ENCODE results near the gene OCSTAMP.

Gene OCSTAMP

GRCh38 chr20:46520976-46521579 lies 29.4 kb downstream of the OCSTAMP start:
- H3K9me3 Mint-ChIP-seq: no peaks in the 10 kb centered on the region
- DNase-seq (ENCODE audit: low spot score in 2 of 2) (peak; percentile 26 to 60), ATAC-seq (peak; percentile 92)
- H3K27ac Mint-ChIP-seq: no peak overlapping the region
- H3K4me1 Mint-ChIP-seq: no peaks in the 10 kb centered on the region
- H3K4me3 Mint-ChIP-seq: no peak overlapping the region
- H3K36me3 Mint-ChIP-seq: no peaks in the 10 kb centered on the region

DNA sequence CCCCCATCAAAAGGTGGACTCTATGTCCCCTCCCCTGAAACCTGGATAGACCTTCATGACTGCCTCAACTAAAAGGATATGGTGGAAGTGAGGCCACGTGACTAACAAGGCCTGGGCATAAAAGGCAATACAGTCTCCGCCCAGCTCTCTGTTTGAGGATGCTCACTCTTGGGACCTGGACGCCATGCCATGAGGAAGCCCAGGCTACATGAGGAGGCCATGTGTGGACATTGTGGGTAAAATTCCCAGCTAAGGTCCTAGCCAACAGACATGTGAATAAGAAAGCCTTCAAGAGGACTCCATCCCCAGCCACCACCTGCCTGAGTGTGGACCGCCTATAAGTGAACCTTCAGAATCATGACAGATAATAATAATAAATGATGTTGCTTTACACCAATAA lies 29.9 kb downstream of the OCSTAMP start:
- H3K36me3 Mint-ChIP-seq: no peaks in the 10 kb centered on the region
- no peaks in the 10 kb centered on the region for H3K9me3 Mint-ChIP-seq
- ATAC-seq (no peak), DNase-seq (ENCODE audit: low spot score in 2 of 2) (no peak)
- H3K4me3 Mint-ChIP-seq: no peak overlapping the region
- no peaks in the 10 kb centered on the region for H3K4me1 Mint-ChIP-seq
- no peak overlapping the region for H3K27ac Mint-ChIP-seq

DNA sequence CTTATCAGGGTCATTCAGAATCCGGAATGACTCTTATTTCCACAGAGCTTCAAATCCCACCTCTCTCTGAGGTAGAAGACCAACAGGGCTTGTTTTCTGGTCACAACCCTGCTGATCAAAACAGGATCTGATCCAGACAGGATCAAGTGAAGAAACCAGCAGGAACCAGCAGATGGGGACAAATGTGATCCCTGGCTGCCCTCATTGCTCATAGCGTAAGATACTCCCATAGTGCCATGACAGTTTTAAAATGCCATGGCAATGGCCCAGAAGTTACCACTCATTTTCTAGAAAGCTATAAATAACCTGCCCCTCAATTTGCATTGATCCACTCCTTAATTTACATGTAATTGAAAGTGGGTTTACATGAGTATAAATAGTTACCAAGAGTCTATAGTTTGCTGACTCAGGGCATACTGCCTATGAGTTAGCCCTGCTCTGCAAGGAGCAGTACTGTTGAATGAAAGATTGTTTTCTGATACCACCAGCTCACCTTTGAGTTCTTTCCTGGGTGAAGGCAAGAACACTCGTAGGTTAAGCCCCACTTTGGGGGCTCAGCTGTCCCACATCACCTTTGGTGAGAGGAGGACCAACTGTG lies 30.9 kb downstream of the OCSTAMP start:
- no peaks in the 10 kb centered on the region for H3K36me3 Mint-ChIP-seq
- no peaks in the 10 kb centered on the region for H3K4me1 Mint-ChIP-seq
- H3K27ac Mint-ChIP-seq: no peak overlapping the region
- ATAC-seq (no peak), DNase-seq (ENCODE audit: low spot score in 2 of 2) (no peak)
- no peak overlapping the region for H3K4me3 Mint-ChIP-seq
- H3K9me3 Mint-ChIP-seq: no peaks in the 10 kb centered on the region

DNA sequence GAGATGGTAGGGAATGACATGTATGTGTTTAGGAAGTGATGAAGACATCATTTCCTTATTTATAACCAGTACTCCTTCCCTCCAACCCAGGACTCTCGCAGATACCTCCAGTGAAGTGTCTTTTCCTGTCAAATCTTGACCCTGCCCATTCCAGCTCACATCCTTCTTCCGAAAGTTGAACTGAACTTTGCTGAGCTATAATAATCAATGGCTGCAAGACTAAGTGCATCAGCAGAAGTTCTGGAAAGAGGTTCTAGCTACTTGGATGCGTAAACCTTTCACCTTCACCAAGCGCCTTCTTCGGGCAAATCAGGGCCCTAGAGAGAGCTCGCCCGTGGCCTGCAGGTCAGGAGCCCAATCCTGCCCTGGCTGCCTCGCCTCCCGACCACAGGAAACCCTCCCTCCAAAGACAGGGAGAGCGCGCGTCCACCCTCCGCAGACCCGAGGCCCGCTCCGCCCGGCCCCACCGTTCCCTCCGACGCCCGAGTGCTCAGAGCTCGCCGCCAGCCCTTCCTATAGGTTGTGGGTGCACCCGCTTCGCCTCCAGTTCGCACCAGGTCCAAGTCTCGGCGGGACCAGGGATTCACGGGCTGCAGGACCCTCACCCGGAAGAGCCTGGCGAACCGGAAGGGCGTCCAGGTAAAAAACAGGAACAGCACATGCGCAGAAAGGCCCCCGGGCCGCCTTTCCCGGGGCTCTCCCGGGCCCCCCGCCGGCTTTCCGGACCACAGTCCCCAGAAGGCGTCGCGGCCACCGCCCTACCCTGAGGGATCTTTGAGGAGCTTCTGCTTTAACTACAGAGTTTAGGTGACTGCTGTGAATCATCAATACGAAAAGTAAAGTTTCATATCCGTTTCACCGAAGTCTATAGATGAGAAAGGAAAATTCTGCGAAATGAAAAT lies 37.3 kb downstream of the OCSTAMP start, which contains the start of gene ZNF334:
Gene ZNF334, minus strand, starts transcription at position 617 of the 902 bp plus-strand sequence. CDS start 1,457 bp downstream, outside the sequence.
- Mint-ChIP-seq H3K4me1 (peaks cover 15% of the 10 kb centered on the region), H3K36me3 (no peaks in the 10 kb centered on the region), H3K27ac (peak within 1 kb of the TSS; percentile 33), H3K4me3 (peak within 1 kb of the TSS; percentile 60), H3K9me3 (no peaks in the 10 kb centered on the region)
- peak in 1 of 2 donors; percentile 62 for DNase-seq (ENCODE audit: low spot score in 2 of 2)
- peak; percentile 89 for ATAC-seq

DNA sequence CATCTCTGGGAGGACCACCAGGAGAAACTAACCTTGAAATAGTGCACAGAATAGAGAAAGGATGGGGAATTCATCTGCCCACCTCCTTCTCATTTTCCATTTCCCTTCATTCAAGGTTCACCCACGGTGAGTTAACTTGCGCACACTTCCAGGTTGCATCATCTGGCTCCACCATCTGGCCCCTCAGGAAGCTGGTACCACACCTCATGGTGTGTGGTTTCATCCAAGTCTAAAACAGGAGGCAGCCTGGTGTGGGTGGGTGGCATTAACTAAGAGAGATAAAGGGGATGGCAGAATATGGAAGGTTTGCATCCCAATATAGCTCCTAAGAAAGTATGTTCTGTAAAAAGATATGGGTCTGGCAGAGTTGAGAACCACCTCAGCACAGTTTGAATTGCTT lies 40.9 kb downstream of the OCSTAMP start:
- H3K27ac Mint-ChIP-seq: no peak overlapping the region
- no peak for ATAC-seq
- H3K4me3 Mint-ChIP-seq: no peak overlapping the region
- H3K36me3 Mint-ChIP-seq: no peaks in the 10 kb centered on the region
- no peak for DNase-seq (ENCODE audit: low spot score in 2 of 2)
- peaks cover 22% of the 10 kb centered on the region for H3K4me1 Mint-ChIP-seq
- no peaks in the 10 kb centered on the region for H3K9me3 Mint-ChIP-seq

DNA sequence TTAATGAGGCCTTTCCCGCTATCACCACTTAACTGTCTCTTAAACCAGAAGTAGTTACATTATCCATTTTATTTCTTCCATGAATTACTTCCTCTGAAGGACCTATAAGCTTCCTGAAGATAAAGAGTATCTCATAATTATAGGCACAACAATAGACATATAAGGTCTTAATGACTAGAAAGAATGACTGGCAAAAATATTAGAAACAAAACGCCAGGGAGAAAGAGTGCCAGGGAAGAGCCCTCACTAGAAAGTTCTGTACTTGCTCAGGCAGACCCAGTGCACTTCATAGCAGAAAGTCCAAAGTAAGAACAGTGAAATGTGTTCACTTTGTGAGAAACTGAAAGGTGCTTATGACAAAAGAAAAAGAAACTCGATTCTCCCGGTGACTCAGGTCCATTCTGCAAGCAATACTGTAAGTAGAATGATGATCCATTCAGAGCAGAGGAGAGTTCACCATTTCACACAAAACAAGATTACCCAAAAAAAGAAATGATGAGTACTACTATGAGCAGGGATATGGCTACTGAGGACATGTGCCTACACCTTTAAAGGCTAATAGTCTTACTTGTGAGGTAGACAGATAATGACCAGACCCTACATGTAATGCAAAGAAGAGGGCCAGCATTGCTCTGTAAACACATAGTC lies 42.6 kb downstream of the OCSTAMP start:
- peak; percentile 93 for ATAC-seq
- no peak for DNase-seq (ENCODE audit: low spot score in 2 of 2)
- Mint-ChIP-seq H3K27ac (no peak overlapping the region), H3K36me3 (no peaks in the 10 kb centered on the region), H3K9me3 (peaks cover 9% of the 10 kb centered on the region), H3K4me1 (peaks cover 16% of the 10 kb centered on the region), H3K4me3 (no peak overlapping the region)

- ATAC-seq: no peak
- Mint-ChIP-seq H3K27ac (no peak overlapping the region), H3K9me3 (peaks cover 26% of the 10 kb centered on the region), H3K4me3 (no peak overlapping the region), H3K36me3 (no peaks in the 10 kb centered on the region), H3K4me1 (peaks cover 16% of the 10 kb centered on the region)
- DNase-seq (ENCODE audit: low spot score in 2 of 2): no peak
Observed at GRCh38 chr20:46505506-46505905, 44.9 kb downstream of the OCSTAMP start.

DNA sequence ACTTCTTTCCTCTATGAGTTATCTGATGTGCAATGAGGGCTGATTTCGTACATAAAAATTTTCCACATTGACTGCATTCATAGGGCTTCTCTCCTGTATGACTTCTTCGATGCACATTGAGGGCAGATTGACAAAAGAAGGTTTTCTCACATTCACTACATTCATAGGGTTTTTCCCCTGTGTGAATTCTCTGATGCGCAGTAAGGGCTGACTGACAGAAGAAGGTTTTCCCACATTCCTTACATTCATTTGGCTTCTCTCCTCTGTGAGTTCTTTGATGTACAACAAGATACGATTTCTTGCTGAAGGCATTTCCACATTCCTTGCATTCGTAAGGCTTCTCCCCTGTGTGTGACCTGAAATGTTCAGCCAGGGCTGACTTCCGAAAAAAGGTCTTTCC lies 48.5 kb downstream of the OCSTAMP start:
- ATAC-seq (no peak), DNase-seq (ENCODE audit: low spot score in 2 of 2) (no peak)
- H3K36me3 Mint-ChIP-seq: no peaks in the 10 kb centered on the region
- H3K4me3 Mint-ChIP-seq: no peak overlapping the region
- peaks cover 3% of the 10 kb centered on the region for H3K4me1 Mint-ChIP-seq
- peaks cover 28% of the 10 kb centered on the region for H3K9me3 Mint-ChIP-seq
- no peak overlapping the region for H3K27ac Mint-ChIP-seq

DNA sequence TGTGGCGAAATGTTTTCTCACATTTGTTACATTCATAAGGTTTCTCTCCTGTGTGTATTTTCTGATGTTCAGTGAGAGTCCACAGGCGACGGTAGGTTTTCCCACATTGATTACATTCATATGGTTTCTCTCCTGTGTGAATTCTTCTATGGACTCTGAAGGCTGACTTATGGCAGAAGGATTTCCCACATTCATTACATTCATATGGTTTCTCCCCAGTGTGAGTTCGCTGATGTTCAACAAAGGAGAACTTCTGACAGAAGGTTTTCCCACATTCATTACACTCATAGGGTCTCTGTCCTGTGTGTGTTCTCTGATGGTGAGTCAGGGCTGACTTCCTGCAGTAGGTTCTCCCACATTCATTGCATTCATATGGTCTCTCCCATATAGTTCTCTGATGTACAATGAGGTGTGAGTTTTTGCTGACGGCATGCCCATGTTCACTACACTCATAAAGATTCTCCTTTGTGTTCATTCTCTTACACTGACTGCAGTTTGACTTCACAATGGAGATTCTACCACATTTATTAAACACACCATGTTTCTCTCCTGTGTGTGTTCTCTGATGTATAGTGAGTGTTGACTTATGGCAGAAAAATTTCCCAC lies 49.0 kb downstream of the OCSTAMP start:
- ATAC-seq: no peak
- H3K4me3 Mint-ChIP-seq: no peak overlapping the region
- H3K27ac Mint-ChIP-seq: no peak overlapping the region
- peaks cover 28% of the 10 kb centered on the region for H3K9me3 Mint-ChIP-seq
- H3K4me1 Mint-ChIP-seq: no peaks in the 10 kb centered on the region
- no peaks in the 10 kb centered on the region for H3K36me3 Mint-ChIP-seq
- DNase-seq (ENCODE audit: low spot score in 2 of 2): no peak

GRCh38 chr20:46494077-46494476 lies 56.4 kb downstream of the OCSTAMP start:
- Mint-ChIP-seq H3K4me1 (no peaks in the 10 kb centered on the region), H3K27ac (no peak overlapping the region), H3K36me3 (no peaks in the 10 kb centered on the region), H3K4me3 (no peak overlapping the region), H3K9me3 (no peaks in the 10 kb centered on the region)
- ATAC-seq (no peak), DNase-seq (ENCODE audit: low spot score in 2 of 2) (no peak)

- H3K36me3 Mint-ChIP-seq: no peaks in the 10 kb centered on the region
- no peak overlapping the region for H3K4me3 Mint-ChIP-seq
- no peak overlapping the region for H3K27ac Mint-ChIP-seq
- no peaks in the 10 kb centered on the region for H3K9me3 Mint-ChIP-seq
- H3K4me1 Mint-ChIP-seq: no peaks in the 10 kb centered on the region
- no peak for ATAC-seq
- no peak for DNase-seq (ENCODE audit: low spot score in 2 of 2)
Observed at GRCh38 chr20:46491354-46491753, 59.1 kb downstream of the OCSTAMP start.

Data from stimulated activated effector memory CD8-positive, alpha-beta T cell treated with anti-CD3 and anti-CD28 coated beads, Interleukin-12 subunit alpha, Interleukin-12 subunit beta, amount 100 ng/mL, for 72 hours (primary cell).